Measurements from ENCODE around the gene MIPOL1. TPM values are rescaled to one million over a fixed set of nuclear protein-coding genes. Genes with fewer than 3 reads are reported as not detected.

The MIPOL1 gene
- total RNA-seq, 2 experiments from 2014 or later, result not detected

DNA sequence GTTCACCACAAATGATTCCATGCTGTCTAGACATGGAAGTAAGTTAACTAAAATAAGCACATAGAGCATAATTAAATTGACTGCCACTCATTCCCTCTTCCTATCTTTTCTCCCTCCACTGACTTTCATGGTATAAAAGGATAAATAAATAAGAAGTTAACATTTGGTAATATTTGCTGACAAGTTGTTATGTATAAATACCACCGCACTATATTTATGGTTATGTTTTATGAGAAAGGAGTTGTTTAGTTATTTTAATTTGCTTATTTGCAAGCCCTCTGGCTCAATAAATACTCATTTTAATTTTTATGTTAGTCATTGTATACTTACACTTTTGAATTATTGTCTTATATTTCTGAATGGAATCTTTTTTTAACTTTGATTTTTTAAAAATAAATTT lies 113.5 kb downstream of the MIPOL1 start:
- H3K79me2 ChIP-seq (ENCODE audit: insufficient read depth, low read depth, low read length), result no peaks in the 10 kb centered on the region
- no peaks in the 10 kb centered on the region for H3K9me2 ChIP-seq (ENCODE audit: insufficient read depth, low read length)
- H3K36me3 ChIP-seq (ENCODE audit: insufficient read depth, low read length), result no peaks in the 10 kb centered on the region
- TF ChIP-seq, protein P1, sequence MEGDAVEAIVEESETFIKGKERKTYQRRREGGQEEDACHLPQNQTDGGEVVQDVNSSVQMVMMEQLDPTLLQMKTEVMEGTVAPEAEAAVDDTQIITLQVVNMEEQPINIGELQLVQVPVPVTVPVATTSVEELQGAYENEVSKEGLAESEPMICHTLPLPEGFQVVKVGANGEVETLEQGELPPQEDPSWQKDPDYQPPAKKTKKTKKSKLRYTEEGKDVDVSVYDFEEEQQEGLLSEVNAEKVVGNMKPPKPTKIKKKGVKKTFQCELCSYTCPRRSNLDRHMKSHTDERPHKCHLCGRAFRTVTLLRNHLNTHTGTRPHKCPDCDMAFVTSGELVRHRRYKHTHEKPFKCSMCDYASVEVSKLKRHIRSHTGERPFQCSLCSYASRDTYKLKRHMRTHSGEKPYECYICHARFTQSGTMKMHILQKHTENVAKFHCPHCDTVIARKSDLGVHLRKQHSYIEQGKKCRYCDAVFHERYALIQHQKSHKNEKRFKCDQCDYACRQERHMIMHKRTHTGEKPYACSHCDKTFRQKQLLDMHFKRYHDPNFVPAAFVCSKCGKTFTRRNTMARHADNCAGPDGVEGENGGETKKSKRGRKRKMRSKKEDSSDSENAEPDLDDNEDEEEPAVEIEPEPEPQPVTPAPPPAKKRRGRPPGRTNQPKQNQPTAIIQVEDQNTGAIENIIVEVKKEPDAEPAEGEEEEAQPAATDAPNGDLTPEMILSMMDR (conservative IDR thresholded peaks at IDR 0.05; ENCODE audit: low read length), result no peak
- TF ChIP-seq EZH2phosphoT487 (IDR thresholded peaks at IDR 0.05; ENCODE audit: borderline replicate concordance, low read depth, low read length), result no peak
- DNase-seq (ENCODE audit: low spot score), result no peak
- H3K4me3 ChIP-seq (ENCODE audit: low read depth, low read length, poor library complexity, severe bottlenecking), result no peak overlapping the region
- no peak overlapping the region for H3K27ac ChIP-seq (ENCODE audit: low read depth, low read length, poor library complexity, severe bottlenecking)
- H4K20me1 ChIP-seq (ENCODE audit: insufficient read depth, low read length), result no peaks in the 10 kb centered on the region
- ChIA-PET POLR2A (no interaction called here), CTCF (ENCODE audit: unreplicated experiment) (no interaction called here)
- no TSS peak for BruUV-seq (replicated peaks)
- H3K9me3 ChIP-seq (ENCODE audit: low read length), result no peaks in the 10 kb centered on the region
- H2AFZ ChIP-seq (ENCODE audit: low read length), result no peak overlapping the region
- no peaks in the 10 kb centered on the region for H3K4me1 ChIP-seq (ENCODE audit: insufficient read depth, low read length, poor library complexity, severe bottlenecking)
- intact Hi-C loops (cut with micrococcal nuclease; ENCODE audit: unreplicated experiment), result no loop called here
- no peak overlapping the region for H3K4me2 ChIP-seq (ENCODE audit: low read length)

DNA sequence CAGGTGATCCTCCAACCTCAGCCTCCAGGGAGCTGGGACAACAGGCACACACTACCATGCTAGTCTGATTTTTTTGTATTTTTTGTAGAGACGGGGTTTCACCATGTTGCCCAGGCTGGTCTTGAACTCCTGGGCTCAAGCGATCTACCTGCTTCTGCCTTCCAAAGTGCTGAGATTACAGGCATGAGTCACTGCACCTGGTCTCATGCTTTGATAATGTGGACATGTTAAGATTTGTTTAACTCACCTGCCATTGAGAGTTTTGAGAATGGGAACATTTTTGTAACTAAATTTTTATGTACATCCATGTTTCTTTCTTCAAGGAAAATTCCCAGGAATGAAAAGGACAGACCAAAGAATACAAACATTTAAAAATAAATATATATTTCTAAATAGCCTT lies 121.2 kb downstream of the MIPOL1 start:
- no peaks in the 10 kb centered on the region for H3K9me2 ChIP-seq (ENCODE audit: insufficient read depth, low read length)
- CTCF ChIA-PET (ENCODE audit: unreplicated experiment), result no interaction called here
- H3K36me3 ChIP-seq (ENCODE audit: insufficient read depth, low read length), result no peaks in the 10 kb centered on the region
- BruUV-seq (replicated peaks), result no TSS peak
- no peaks in the 10 kb centered on the region for H3K9me3 ChIP-seq (ENCODE audit: low read length)
- H3K79me2 ChIP-seq (ENCODE audit: insufficient read depth, low read depth, low read length), result no peaks in the 10 kb centered on the region
- POLR2A ChIA-PET, result no interaction called here
- intact Hi-C loops (cut with micrococcal nuclease; ENCODE audit: unreplicated experiment), result no loop called here
- H3K4me1 ChIP-seq (ENCODE audit: insufficient read depth, low read length, poor library complexity, severe bottlenecking), result no peaks in the 10 kb centered on the region
- H2AFZ ChIP-seq (ENCODE audit: low read length), result no peak overlapping the region
- no peaks in the 10 kb centered on the region for H4K20me1 ChIP-seq (ENCODE audit: insufficient read depth, low read length)
- H3K4me2 ChIP-seq (ENCODE audit: low read length), result no peak overlapping the region
- H3K27ac ChIP-seq (ENCODE audit: low read depth, low read length, poor library complexity, severe bottlenecking), result no peak overlapping the region
- TF ChIP-seq, protein P1 (conservative IDR thresholded peaks at IDR 0.05; ENCODE audit: low read length), result no peak
- TF ChIP-seq EZH2phosphoT487 (IDR thresholded peaks at IDR 0.05; ENCODE audit: borderline replicate concordance, low read depth, low read length), result no peak
- DNase-seq (ENCODE audit: low spot score), result no peak
- H3K4me3 ChIP-seq (ENCODE audit: low read depth, low read length, poor library complexity, severe bottlenecking), result no peak overlapping the region

DNA sequence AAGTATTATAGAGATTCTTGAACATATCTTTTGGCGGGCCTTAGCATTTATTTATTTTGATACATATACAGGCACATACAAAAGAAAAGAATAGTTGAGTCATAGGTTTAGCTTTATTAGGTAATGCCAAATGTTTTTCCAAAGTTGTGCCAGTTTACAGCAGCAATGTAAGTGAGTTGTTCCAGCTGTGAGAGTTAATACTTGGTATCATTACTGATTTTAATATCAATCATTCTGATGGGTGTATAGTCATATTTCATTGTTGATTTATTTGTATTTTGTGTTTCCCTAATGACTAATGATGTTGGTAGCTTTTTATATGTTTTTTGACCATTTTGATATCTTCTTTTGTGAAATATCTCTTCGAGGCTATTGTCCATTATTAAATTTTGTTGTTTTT lies 122.4 kb downstream of the MIPOL1 start:
- H2AFZ ChIP-seq (ENCODE audit: low read length), result no peak overlapping the region
- BruUV-seq (replicated peaks), result no TSS peak
- TF ChIP-seq EZH2phosphoT487 (IDR thresholded peaks at IDR 0.05; ENCODE audit: borderline replicate concordance, low read depth, low read length), result no peak
- TF ChIP-seq, protein P1 (conservative IDR thresholded peaks at IDR 0.05; ENCODE audit: low read length), result no peak
- H3K9me2 ChIP-seq (ENCODE audit: insufficient read depth, low read length), result no peaks in the 10 kb centered on the region
- intact Hi-C loops (cut with micrococcal nuclease; ENCODE audit: unreplicated experiment), result no loop called here
- no peak overlapping the region for H3K4me3 ChIP-seq (ENCODE audit: low read depth, low read length, poor library complexity, severe bottlenecking)
- H3K36me3 ChIP-seq (ENCODE audit: insufficient read depth, low read length), result no peaks in the 10 kb centered on the region
- H3K79me2 ChIP-seq (ENCODE audit: insufficient read depth, low read depth, low read length), result no peaks in the 10 kb centered on the region
- H4K20me1 ChIP-seq (ENCODE audit: insufficient read depth, low read length), result no peaks in the 10 kb centered on the region
- ChIA-PET POLR2A (interaction anchor here (0.6 to 0.9 kb wide), 2 partner anchors 18 to 225 kb away, joined by 3 read pairs; no protein-coding TSS in a partner anchor), CTCF (ENCODE audit: unreplicated experiment) (no interaction called here)
- no peaks in the 10 kb centered on the region for H3K4me1 ChIP-seq (ENCODE audit: insufficient read depth, low read length, poor library complexity, severe bottlenecking)
- no peaks in the 10 kb centered on the region for H3K9me3 ChIP-seq (ENCODE audit: low read length)
- H3K4me2 ChIP-seq (ENCODE audit: low read length), result no peak overlapping the region
- no peak for DNase-seq (ENCODE audit: low spot score)
- no peak overlapping the region for H3K27ac ChIP-seq (ENCODE audit: low read depth, low read length, poor library complexity, severe bottlenecking)
